GM21528 (cell line): ENCODE measurements around the gene ARHGAP18.

Experiments used
- ATAC-seq: cut with Tn5 transposase; IDR thresholded peaks from one replicate; pipeline ENCODE4 v1.9.1; 2021; ENCODE audit warnings: mild to moderate bottlenecking, moderate library complexity; ENCODE audit not compliant: unreplicated experiment, low FRiP score

ARHGAP18 gene

GRCh38 chr6:129647044-129647443 lies 62.9 kb downstream of the ARHGAP18 start:
- peak; percentile 36 for ATAC-seq

- ATAC-seq = peak; percentile 87
Measured at GRCh38 chr6:129646642-129647041, 63.3 kb downstream of the ARHGAP18 start.

- no peak for ATAC-seq
Measured at GRCh38 chr6:129645830-129646579, 64.0 kb downstream of the ARHGAP18 start.

- ATAC-seq = no peak
Measured at GRCh38 chr6:129645106-129645829, 64.7 kb downstream of the ARHGAP18 start.

GRCh38 chr6:129644567-129645015 lies 65.4 kb downstream of the ARHGAP18 start:
- ATAC-seq = no peak

GRCh38 chr6:129643968-129644367 lies 66.0 kb downstream of the ARHGAP18 start:
- ATAC-seq = no peak

- ATAC-seq = no peak
Measured at GRCh38 chr6:129643176-129643575, 66.8 kb downstream of the ARHGAP18 start.

GRCh38 chr6:129642322-129642721 lies 67.7 kb downstream of the ARHGAP18 start:
- ATAC-seq = no peak

GRCh38 chr6:129641344-129641743 lies 68.6 kb downstream of the ARHGAP18 start:
- ATAC-seq = no peak

- no peak for ATAC-seq
Measured at GRCh38 chr6:129638686-129639085, 71.3 kb downstream of the ARHGAP18 start.

GRCh38 chr6:129638055-129638684 lies 71.8 kb downstream of the ARHGAP18 start:
- no peak for ATAC-seq

GRCh38 chr6:129637340-129638054 lies 72.5 kb downstream of the ARHGAP18 start:
- ATAC-seq = no peak

GRCh38 chr6:129635396-129636130 lies 74.4 kb downstream of the ARHGAP18 start:
- no peak for ATAC-seq

GRCh38 chr6:129634411-129635230 lies 75.4 kb downstream of the ARHGAP18 start:
- ATAC-seq = no peak

- ATAC-seq = no peak
Measured at GRCh38 chr6:129633529-129633928, 76.4 kb downstream of the ARHGAP18 start.

GRCh38 chr6:129632172-129632613 lies 77.8 kb downstream of the ARHGAP18 start:
- no peak for ATAC-seq

- no peak for ATAC-seq
Measured at GRCh38 chr6:129631070-129631469, 78.9 kb downstream of the ARHGAP18 start.

GRCh38 chr6:129630596-129630995 lies 79.4 kb downstream of the ARHGAP18 start:
- no peak for ATAC-seq
